Endometrial microvascular endothelial cells (primary cell): ENCODE measurements around the gene KRTAP1-4. TPM values are rescaled to one million over a fixed set of nuclear protein-coding genes. Genes with fewer than 3 reads are reported as not detected.
"Not testable (repeated sequence)": the region's sequence is repeated elsewhere in the genome, so short reads cannot be mapped to it uniquely, and the experiment has no call there.

ENCODE experiments used
- in situ Hi-C: cut with HindIII; loops from 2 replicates; pipeline ENCODE4 v1.10.0; 2017; ENCODE audit warnings: low sequenced_read_pairs, low pct_unique_long_range_greater_than_20kb; ENCODE audit errors: inconsistent ontology term
- total RNA-seq: library from RNA; depleted of rRNA; stranded (reverse); fragments of >200 nt; gene quantifications from one replicate; pipeline ENCODE4 v1.2.3, GENCODE V29; 2015; ENCODE audit errors: inconsistent ontology term

KRTAP1-4 gene
- total RNA-seq, 1 donor from 2014 or later: not detected

- in situ Hi-C loops: no loop called here
These were observed 17.5 kb downstream of the KRTAP1-4 start for GRCh38 chr17:41012326-41013120.

GRCh38 chr17:41010441-41010840, 19.6 kb downstream of the KRTAP1-4 start:
- in situ Hi-C loops: no loop called here

- in situ Hi-C loops: no loop called here
These were observed 20.1 kb downstream of the KRTAP1-4 start for GRCh38 chr17:41009936-41010335.

GRCh38 chr17:41009301-41009760, 20.7 kb downstream of the KRTAP1-4 start:
- in situ Hi-C loops: no loop called here

- in situ Hi-C loops: no loop called here
These were observed 21.2 kb downstream of the KRTAP1-4 start, which contains the start of gene KRTAP3-1 for GRCh38 chr17:41008811-41009210. KRTAP3-1 (minus strand) TSS chr17:41009128; CDS start chr17:41009074, 54 bp downstream.

- in situ Hi-C loops: no loop called here
These were observed 25.6 kb downstream of the KRTAP1-4 start for GRCh38 chr17:41004397-41004796.

GRCh38 chr17:41003926-41004325, 26.1 kb downstream of the KRTAP1-4 start:
- in situ Hi-C loops: no loop called here

GRCh38 chr17:41002814-41003213, 27.2 kb downstream of the KRTAP1-4 start:
- in situ Hi-C loops: no loop called here

GRCh38 chr17:41001795-41002194, 28.2 kb downstream of the KRTAP1-4 start:
- in situ Hi-C loops: no loop called here

GRCh38 chr17:40999563-40999962, 30.4 kb downstream of the KRTAP1-4 start, which contains the start of gene KRTAP3-2:
KRTAP3-2 (minus strand) TSS chr17:40999906; CDS start chr17:40999853, 53 bp downstream.
- in situ Hi-C loops: not testable (repeated sequence)

- in situ Hi-C loops: no loop called here
These were observed 32.6 kb downstream of the KRTAP1-4 start for GRCh38 chr17:40997361-40997760.

GRCh38 chr17:40996829-40997228, 33.2 kb downstream of the KRTAP1-4 start:
- in situ Hi-C loops: no loop called here

GRCh38 chr17:40995116-40995515, 34.9 kb downstream of the KRTAP1-4 start:
- in situ Hi-C loops: no loop called here

- in situ Hi-C loops: no loop called here
These were observed 36.2 kb downstream of the KRTAP1-4 start, which contains the start of gene KRTAP3-3 for GRCh38 chr17:40993839-40994238. KRTAP3-3 (minus strand) TSS chr17:40994164; CDS start chr17:40994097, 67 bp downstream.

GRCh38 chr17:40993084-40993483, 36.9 kb downstream of the KRTAP1-4 start:
- in situ Hi-C loops: no loop called here

- in situ Hi-C loops: no loop called here
These were observed 37.3 kb downstream of the KRTAP1-4 start for GRCh38 chr17:40992666-40993065.

- in situ Hi-C loops: no loop called here
These were observed 43.1 kb downstream of the KRTAP1-4 start for GRCh38 chr17:40986920-40987319.

GRCh38 chr17:40984226-40984625, 45.8 kb downstream of the KRTAP1-4 start, which contains the start of gene KRT40:
KRT40 (minus strand) TSS chr17:40984326; CDS start chr17:40984273, 53 bp downstream.
- in situ Hi-C loops: no loop called here

GRCh38 chr17:40981115-40981514, 48.9 kb downstream of the KRTAP1-4 start:
- in situ Hi-C loops: no loop called here

GRCh38 chr17:40980596-40980995, 49.4 kb downstream of the KRTAP1-4 start:
- in situ Hi-C loops: no loop called here
